ENCODE results near the gene UNC5A. TPM values are rescaled to one million over a fixed set of nuclear protein-coding genes. Genes with fewer than 3 reads are reported as not detected.

UNC5A gene
- total and polyA plus RNA-seq, 2 of the 8 experiments (the other 6 are each of a cell fraction or from before 2014, with no cell fraction given): 4.0 to 7.6 TPM

GRCh38 chr5:176916337-176916736 is 106.0 kb downstream of the UNC5A start (continued):
- TF ChIP-seq E2F6 (IDR thresholded peaks at IDR 0.05) (no peak), SUZ12 (IDR thresholded peaks at IDR 0.05; ENCODE audit: low read length) (no peak), CBX5 (IDR thresholded peaks at IDR 0.05; ENCODE audit: low read depth, low read length) (no peak), SP4 (IDR thresholded peaks at IDR 0.05; ENCODE audit: low read length) (no peak)

Data from H1 (cell line).